SK-N-DZ (cell line): ENCODE results near the gene PIGT.
A peak's percentile ranks its signal among the peaks of the same experiment; 100 is the strongest.

Experiments used
- DNase-seq: peaks from one replicate; pipeline ENCODE4 v3.0.0-alpha.2; 2015; ENCODE audit warnings: low spot score

Gene PIGT

GRCh38 chr20:45427236-45428149 lies 11.6 kb downstream of the PIGT start:
- DNase-seq = peak; percentile 50

- no peak for DNase-seq
Observed at GRCh38 chr20:45429618-45430017, 13.7 kb downstream of the PIGT start.

GRCh38 chr20:45432294-45432693 lies 16.4 kb downstream of the PIGT start:
- DNase-seq = no peak

GRCh38 chr20:45433316-45433715 lies 17.4 kb downstream of the PIGT start:
- DNase-seq = no peak

GRCh38 chr20:45433976-45434375 lies 18.0 kb downstream of the PIGT start:
- no peak for DNase-seq

- DNase-seq = peak; percentile 80
Observed at GRCh38 chr20:45436732-45437485, 21.0 kb downstream of the PIGT start.

- DNase-seq = no peak
Observed at GRCh38 chr20:45440424-45440823, 24.5 kb downstream of the PIGT start.

GRCh38 chr20:45440891-45441685 lies 25.1 kb downstream of the PIGT start:
- no peak for DNase-seq

GRCh38 chr20:45441746-45442145 lies 25.8 kb downstream of the PIGT start:
- no peak for DNase-seq

GRCh38 chr20:45444050-45444449 lies 28.1 kb downstream of the PIGT start:
- no peak for DNase-seq

- DNase-seq = peak; percentile 32
Observed at GRCh38 chr20:45445805-45446562, 30.0 kb downstream of the PIGT start.

GRCh38 chr20:45448270-45448669 lies 32.3 kb downstream of the PIGT start:
- no peak for DNase-seq

- DNase-seq = peak; percentile 61
Observed at GRCh38 chr20:45449528-45449927, 33.6 kb downstream of the PIGT start.

GRCh38 chr20:45450097-45450818 lies 34.3 kb downstream of the PIGT start:
- DNase-seq = no peak

GRCh38 chr20:45452238-45452637 lies 36.3 kb downstream of the PIGT start:
- DNase-seq = no peak

GRCh38 chr20:45452772-45453691 lies 37.1 kb downstream of the PIGT start:
- DNase-seq = no peak

GRCh38 chr20:45456632-45457031 lies 40.7 kb downstream of the PIGT start:
- DNase-seq = peak; percentile 46

- DNase-seq = no peak
Observed at GRCh38 chr20:45459606-45460005, 43.7 kb downstream of the PIGT start.

GRCh38 chr20:45461225-45461624 lies 45.3 kb downstream of the PIGT start:
- no peak for DNase-seq
